GM12878 (cell line): ENCODE results near the gene MICAL3. TPM values are rescaled to one million over a fixed set of nuclear protein-coding genes. Genes with fewer than 3 reads are reported as not detected.

ENCODE experiments used
- ATAC-seq: fragments of 200-7000 bp; cut with Tn5 transposase; 3 replicates; pipeline ENCODE4 v1.9.1; 2020; ENCODE audit warnings: mild to moderate bottlenecking, moderate library complexity
- Bru-seq: library from RNA; stranded (reverse); fragments of 400-500 nt; gene quantifications from one replicate; lab custom pipeline; 2021; lab: Mats Ljungman, UMichigan
- BruChase-seq, 2 experiments: library from RNA; stranded (reverse); fragments of 400-500 nt; gene quantifications; one replicate each; lab custom pipeline; 2021; lab: Mats Ljungman, UMichigan
- BruUV-seq: library from RNA; stranded (reverse); fragments of 400-500 nt; replicated peaks from 2 replicates; lab custom pipeline; 2021; lab: Mats Ljungman, UMichigan
- CTCF ChIA-PET: fragments of 300-600 bp; sonication (Branson Sonifier 250); formaldehyde crosslinking; extraction: SDS; loops from one replicate; lab custom pipeline; 2021; ENCODE audit warnings: inconsistent platforms; lab: Yijun Ruan, JAX
- POLR2A ChIA-PET: fragments of 350-600 bp; formaldehyde crosslinking; extraction: SDS; loops from one replicate; lab custom pipeline; 2021; ENCODE audit warnings: inconsistent platforms; lab: Charles Lee
- RAD21 ChIA-PET: fragments of 300-600 bp; sonication (Branson Sonifier 250); formaldehyde crosslinking; loops from one replicate; lab custom pipeline; 2023; ENCODE audit warnings: antibody characterized with exemption; ENCODE audit not compliant: unreplicated experiment; lab: Charles Lee
- SMC1A ChIA-PET: fragments of 300-600 bp; sonication (Branson Sonifier 250); formaldehyde crosslinking; loops from one replicate; lab custom pipeline; 2023; ENCODE audit not compliant: unreplicated experiment, uncharacterized antibody; lab: Charles Lee
- DNase-seq: peaks from one replicate; pipeline ENCODE4 v3.0.0-alpha.2; 2011; ENCODE audit warnings: low read depth, low spot score
- FAIRE-seq: peaks from 3 replicates; lab custom pipeline; 2011; peaks lifted over from hg19 to GRCh38; lab: Jason Lieb, UNC
- H2AFZ ChIP-seq: 2 replicates; pipeline ENCODE4 v1.6.0; 2011; ENCODE audit warnings: low read depth, low read length, control low read depth; ENCODE audit not compliant: control insufficient read depth
- H3K27ac ChIP-seq: 2 replicates; pipeline ENCODE4 v1.5.1; 2011; ENCODE audit warnings: control low read depth; ENCODE audit not compliant: control insufficient read depth, insufficient read depth
- H3K27me3 ChIP-seq, 2 experiments: replicated peaks in 1 of 2; 2 replicates each; pipeline versions ENCODE4 v1.6.0 to v1.6.1; 2011; ENCODE audit warnings: low read length in 1 of 2; ENCODE audit not compliant: control insufficient read depth in 2 of 2, insufficient read depth in 2 of 2
- H3K36me3 ChIP-seq, 2 experiments: 2 replicates each; pipeline ENCODE4 v1.5.1; 2011; ENCODE audit warnings: low read length in 1 of 2; ENCODE audit not compliant: control insufficient read depth in 2 of 2, insufficient read depth in 2 of 2
- H3K4me1 ChIP-seq: 2 replicates; pipeline ENCODE4 v1.6.1; 2011; ENCODE audit warnings: mild to moderate bottlenecking, low read length, moderate library complexity, mixed read lengths; ENCODE audit not compliant: control insufficient read depth, insufficient read depth
- H3K4me2 ChIP-seq: 2 replicates; pipeline ENCODE4 v1.6.0; 2011; ENCODE audit warnings: control low read depth; ENCODE audit not compliant: control insufficient read depth, insufficient read depth
- H3K4me3 ChIP-seq: fragments of 200-600 bp; sonication (generic); 2 replicates; pipeline ENCODE4 v1.5.1; 2016
- H3K79me2 ChIP-seq: 2 replicates; pipeline ENCODE4 v1.6.0; 2011; ENCODE audit warnings: low read length; ENCODE audit not compliant: control insufficient read depth, insufficient read depth
- H3K9ac ChIP-seq: 2 replicates; pipeline ENCODE4 v1.8.0; 2011; ENCODE audit warnings: low read length, control low read depth, mixed read lengths; ENCODE audit not compliant: control insufficient read depth, insufficient read depth
- H3K9me3 ChIP-seq: replicated peaks from 3 replicates; pipeline ENCODE4 v1.5.1; 2011; ENCODE audit warnings: mild to moderate bottlenecking, low read length; ENCODE audit not compliant: control insufficient read depth, insufficient read depth
- H4K20me1 ChIP-seq: 2 replicates; pipeline ENCODE4 v1.6.0; 2011; ENCODE audit not compliant: control insufficient read depth, insufficient read depth
- CBFB ChIP-seq: IDR thresholded peaks from 2 replicates; pipeline ENCODE4 v1.6.1; 2016; ENCODE audit warnings: antibody characterized with exemption, low read depth
- E2F4 ChIP-seq: IDR thresholded peaks from 2 replicates; pipeline ENCODE4 v1.6.1; 2012; ENCODE audit warnings: low read depth, low read length, improper control_type of control experiment
- IRF4 ChIP-seq: IDR thresholded peaks from 2 replicates; pipeline ENCODE4 v1.6.1; 2011; ENCODE audit warnings: low read depth, low read length
- MXI1 ChIP-seq: fragments of 150-350 bp; IDR thresholded peaks from 2 replicates; pipeline ENCODE4 v1.6.1; 2011; ENCODE audit warnings: low read depth, mild to moderate bottlenecking, inconsistent platforms, low read length, improper control_type of control experiment
- NR2C1 ChIP-seq: fragments of 450-650 bp; IDR thresholded peaks from 2 replicates; pipeline ENCODE4 v1.6.1; 2017; ENCODE audit warnings: antibody characterized with exemption, mild to moderate bottlenecking, moderate library complexity
- NR2F1 ChIP-seq: fragments of 450-650 bp; conservative IDR thresholded peaks from 2 replicates; pipeline ENCODE4 v1.6.1; 2017; ENCODE audit warnings: mild to moderate bottlenecking
- PAX5 ChIP-seq: IDR thresholded peaks from 2 replicates; pipeline ENCODE4 v1.6.1; 2011; ENCODE audit warnings: low read depth, low read length, borderline replicate concordance
- PRDM15 ChIP-seq: fragments of 450-650 bp; formaldehyde crosslinking; IDR thresholded peaks from 2 replicates; pipeline ENCODE4 v1.4.0; 2020; ENCODE audit warnings: mild to moderate bottlenecking, moderate library complexity
- RELA ChIP-seq: fragments of 450-650 bp; IDR thresholded peaks from 2 replicates; pipeline ENCODE4 v1.8.0; 2014; ENCODE audit warnings: borderline replicate concordance; ENCODE audit not compliant: partially characterized antibody
- SMAD1 ChIP-seq: fragments of 450-650 bp; IDR thresholded peaks from 2 replicates; pipeline ENCODE4 v1.6.1; 2018; ENCODE audit warnings: mild to moderate bottlenecking, low read depth; ENCODE audit not compliant: partially characterized antibody
- STAT1 ChIP-seq: fragments of 450-650 bp; conservative IDR thresholded peaks from 2 replicates; pipeline ENCODE4 v1.6.1; 2014; ENCODE audit warnings: antibody characterized with exemption, mild to moderate bottlenecking
- SUZ12 ChIP-seq: fragments of 200-600 bp; sonication (generic); IDR thresholded peaks from one replicate; pipeline ENCODE4 v1.6.1; 2018; ENCODE audit warnings: antibody characterized with exemption, mild to moderate bottlenecking; ENCODE audit not compliant: unreplicated experiment
- WGBS: methylation state at CpG from one replicate; pipeline ENCODE4 v1.1.6; 2016; ENCODE audit warnings: low lambda C conversion rate; ENCODE audit not compliant: insufficient replicate concordance, insufficient coverage; ENCODE audit errors: missing lambda C conversion rate; 5-methylcytosine and 5-hydroxymethylcytosine counted together
- in situ Hi-C: fragments of 300-500 bp; cut with MboI; formaldehyde crosslinking; loops from 9 replicates; pipeline ENCODE4 v1.14.3; 2018; ENCODE audit warnings: mixed read lengths
- intact Hi-C: fragments of 100-400 bp; cut with micrococcal nuclease; formaldehyde crosslinking; loops from one replicate; pipeline ENCODE4 v1.14.2; 2022; ENCODE audit not compliant: unreplicated experiment
- long read RNA-seq, 2 experiments: library from polyadenylated mRNA; unstranded; transcript quantifications; one replicate each; pipeline ENCODE4 v2.0.0, GENCODE V29; 2019 to 2020
- polyA minus RNA-seq, 3 experiments: library from RNA; depleted of rRNA, polyadenylated mRNA; stranded (reverse); fragments of >200 nt; gene quantifications; 2 replicates each; pipeline ENCODE4 v1.2.3, GENCODE V29; 2011
- polyA plus RNA-seq, 11 experiments: library from polyadenylated mRNA; depleted of rRNA in 4 of 11; unstranded in 6 of 11; stranded (reverse) in 5 of 11; fragments of >200 nt; fragmentation: Nextera tagmentation in 4 of 11; fragmentation: Illumina TruSeq in 1 of 11; extraction: Ambion mirVana in 4 of 11; extraction: Trizol in 1 of 11; gene quantifications; 1 replicate in 1 of 11; 2 replicates in 10 of 11; pipeline versions ENCODE4 v1.2.1 to v1.2.3, GENCODE V29; 2011 to 2016; ENCODE audit warnings: inconsistent platforms in 2 of 11, missing spikeins in 2 of 11, low read depth in 1 of 11
- total RNA-seq, 4 experiments: library from RNA; depleted of rRNA in 3 of 4; stranded (reverse); fragments of >200 nt in 3 of 4; fragmentation: Illumina TruSeq in 1 of 4; extraction: Trizol in 1 of 4; gene quantifications; 2 replicates each; pipeline versions ENCODE4 v1.2.1 to v1.2.3, GENCODE V29; 2013 to 2021
- TF ChIP-seq, protein P1 (sequence below): IDR thresholded peaks from 2 replicates; pipeline ENCODE4 v1.6.1; 2011; ENCODE audit warnings: low read depth, low read length, improper control_type of control experiment, borderline replicate concordance

The MICAL3 gene
- 350 and 390 TPM in 2 replicates for total RNA-seq (2013; cell fraction: nucleolus; rRNA removed)
- total RNA-seq (2014; rRNA removed) (24.1 and 26.8 TPM in 2 replicates), total RNA-seq (2014; rRNA removed; fragmentation: Illumina TruSeq; extraction: Trizol) (27.0 and 30.5 TPM in 2 replicates), total RNA-seq (2021) (88.1 and 92.2 TPM in 2 replicates), polyA plus RNA-seq (2011; rRNA removed) (12.6 and 21.2 TPM in 2 replicates), polyA plus RNA-seq (2014; fragmentation: Illumina TruSeq; extraction: Trizol) (44.7 and 57.4 TPM in 2 replicates), polyA plus RNA-seq (2014; fragmentation: Nextera tagmentation; extraction: Ambion mirVana) (1 to 10 TPM; 2.6 to 3.3 TPM), polyA plus RNA-seq (2014; rRNA removed) (30.8 and 36.1 TPM in 2 replicates), polyA plus RNA-seq (2016; fragmentation: Nextera tagmentation; extraction: Ambion mirVana) (10 to 100 TPM; 11.0 to 16.4 TPM), polyA minus RNA-seq (2011; rRNA and poly(A)+ RNA removed) (47.1 and 52.2 TPM in 2 replicates), Bru-seq, nascent RNA (percentile 84 among the genes with signal in this experiment), BruChase-seq, experiment 1, labeled RNA remaining after a 6-hour chase (percentile 89 among the genes with signal in this experiment), BruChase-seq, experiment 2, labeled RNA remaining after a 2-hour chase (percentile 85 among the genes with signal in this experiment)
- polyA plus RNA-seq (2011; ENCODE audit: low read depth), result 10.0 TPM
- 10.7 and 12.7 TPM in 2 replicates for polyA plus RNA-seq (2011; cell fraction: cytosol; rRNA removed)
- 68.4 and 143 TPM in 2 replicates for polyA plus RNA-seq (2011; cell fraction: nucleus; rRNA removed)
- polyA plus RNA-seq (2012), result 17.8 and 21.9 TPM in 2 replicates
- polyA minus RNA-seq (2011; cell fraction: cytosol; rRNA and poly(A)+ RNA removed), result 18.7 and 21.0 TPM in 2 replicates
- 46.8 and 73.0 TPM in 2 replicates for polyA minus RNA-seq (2011; cell fraction: nucleus; rRNA and poly(A)+ RNA removed)
- long read RNA-seq, experiment 1, partial matches to known transcripts, result 0 of 6 reads
- long read RNA-seq, experiment 1, other reads (novel, unspliced or antisense), result 6 of 6 reads
- long read RNA-seq, experiment 2, partial matches to known transcripts, result 20 of 24 reads
- long read RNA-seq, experiment 2, other reads (novel, unspliced or antisense), result 4 of 24 reads

- Histone ChIP-seq H3K9ac (peak within 1 kb of the TSS; percentile 41; the same call in 1 of the 2 replicates), H3K27me3 (no peaks in the 10 kb centered on the region; a peak in 2 of 4 replicates), H3K9me3 (no peaks in the 10 kb centered on the region), H3K4me2 (peak within 1 kb of the TSS; percentile 97), H3K4me1 (peaks cover 7% of the 10 kb centered on the region), H2AFZ (peak within 1 kb of the TSS; percentile 86), H3K27ac (no peak within 1 kb of the TSS), H3K79me2 (no peaks in the 10 kb centered on the region), H4K20me1 (no peaks in the 10 kb centered on the region), H3K36me3 (no peaks in the 10 kb centered on the region), H3K4me3 (peak within 1 kb of the TSS; percentile 79)
- WGBS, result 8% methylated on average over 28 of the region's 56 CpGs
- no peak for FAIRE-seq
- ChIA-PET SMC1A (interaction anchor here (0.7 to 11.6 kb wide), 6 partner anchors 13 to 266 kb away, joined by 3 to 98 read pairs (median 6); partner anchors contain the start of gene PEX26), POLR2A (interaction anchor here (1.1 to 1.2 kb wide), 2 partner anchors 41 to 52 kb away, joined by 3 read pairs; no protein-coding TSS in a partner anchor), RAD21 (interaction anchor here (1.0 to 3.6 kb wide), 13 partner anchors 13 to 194 kb away, joined by 3 to 19 read pairs (median 7); no protein-coding TSS in a partner anchor), CTCF (interaction anchor here (0.6 to 8.6 kb wide), 16 partner anchors 10 to 190 kb away, joined by 3 to 80 read pairs (median 5); partner anchors contain the start of gene PEX26)
- intact Hi-C loops (loop anchor here (5.0 kb wide), 1 partner anchor 192 kb away; no protein-coding TSS in a partner anchor), in situ Hi-C loops (no loop called here)
- no TSS peak for BruUV-seq
- DNase-seq, result no peak
- peak; percentile 96 for ATAC-seq
- TF ChIP-seq NR2C1 (no peak), NR2F1 (peak; percentile 56), SMAD1 (no peak), STAT1 (no peak), SUZ12 (peak; percentile 45), PAX5 (no peak; the same call in 1 of the 2 replicates), RELA (no peak), IRF4 (no peak), PRDM15 (CRISPR knock-in tag) (no peak), CBFB (no peak), MXI1 (peak; percentile 53), E2F4 (no peak)
- TF ChIP-seq, protein P1, sequence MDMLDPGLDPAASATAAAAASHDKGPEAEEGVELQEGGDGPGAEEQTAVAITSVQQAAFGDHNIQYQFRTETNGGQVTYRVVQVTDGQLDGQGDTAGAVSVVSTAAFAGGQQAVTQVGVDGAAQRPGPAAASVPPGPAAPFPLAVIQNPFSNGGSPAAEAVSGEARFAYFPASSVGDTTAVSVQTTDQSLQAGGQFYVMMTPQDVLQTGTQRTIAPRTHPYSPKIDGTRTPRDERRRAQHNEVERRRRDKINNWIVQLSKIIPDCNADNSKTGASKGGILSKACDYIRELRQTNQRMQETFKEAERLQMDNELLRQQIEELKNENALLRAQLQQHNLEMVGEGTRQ, result no peak
Measured at GRCh38 chr22:18024276-18024939, at the start of gene MICAL3. MICAL3 (minus strand) TSS chr22:18024561; CDS start chr22:17906812, 117,749 bp downstream.
